Esophagus squamous epithelium (tissue), 5 donors: ENCODE data around the gene PDE2A. TPM values are rescaled to one million over a fixed set of nuclear protein-coding genes. Genes with fewer than 3 reads are reported as not detected.

ENCODE experiments used
- DNase-seq: peaks from one replicate; lab custom pipeline; 2025; lab: John Stamatoyannopoulos, UW
- H3K27ac ChIP-seq, 4 donors: fragments of 200-600 bp; sonication (generic); one replicate each; pipeline ENCODE4 v1.5.1; 2016 to 2019; ENCODE audit warnings: mild to moderate bottlenecking in 1 of 4
- H3K27me3 ChIP-seq, 4 donors: fragments of 200-600 bp; sonication (generic); 1 replicate in 3 of 4; 2 replicates in 1 of 4; pipeline versions ENCODE4 v1.5.1 to v1.6.0; 2017 to 2021; ENCODE audit warnings: antibody characterized with exemption in 1 of 4
- H3K36me3 ChIP-seq, 3 donors: fragments of 200-600 bp; sonication (generic); one replicate each; pipeline ENCODE4 v1.5.1; 2016 to 2019
- H3K4me1 ChIP-seq, 3 donors: fragments of 200-600 bp; sonication (generic); one replicate each; pipeline ENCODE4 v1.5.1; 2017 to 2019
- H3K4me3 ChIP-seq, 4 donors: fragments of 200-600 bp; sonication (generic); 1 replicate in 3 of 4; 2 replicates in 1 of 4; pipeline ENCODE4 v1.5.1; 2016 to 2019; ENCODE audit warnings: mild to moderate bottlenecking in 2 of 4, moderate library complexity in 1 of 4
- H3K9me3 ChIP-seq, 3 donors: fragments of 200-600 bp; sonication (generic); one replicate each; pipeline ENCODE4 v1.5.1; 2016 to 2019
- CTCF ChIP-seq, 6 experiments: fragments of 450-650 bp in 4 of 6; fragments of 200-600 bp in 2 of 6; sonication (generic) in 2 of 6; IDR thresholded peaks; one replicate each; pipeline ENCODE4 v1.5.1; 2016 to 2019; ENCODE audit warnings: antibody characterized with exemption in 6 of 6, mild to moderate bottlenecking in 4 of 6, moderate library complexity in 4 of 6
- POLR2A ChIP-seq, 4 donors: fragments of 450-650 bp; IDR thresholded peaks; one replicate each; pipeline ENCODE4 v1.6.1; 2017; ENCODE audit warnings: antibody characterized with exemption in 4 of 4, mild to moderate bottlenecking in 4 of 4, moderate library complexity in 3 of 4
- WGBS, 2 donors: methylation state at CpG; one replicate each; pipeline ENCODE4 v1.1.5; 2018; 5-methylcytosine and 5-hydroxymethylcytosine counted together
- intact Hi-C: fragments of 100-400 bp; cut with DNase I; formaldehyde crosslinking; loops from one replicate; pipeline ENCODE4 v1.15.0; 2022
- total RNA-seq, 4 donors: library from RNA; depleted of rRNA; stranded (reverse); fragments of >200 nt; gene quantifications; one replicate each; pipeline ENCODE4 v1.1.0, GENCODE V29; 2016
- donor health status: DM: yes; HTN: yes; CAD: no.

PDE2A gene
- total RNA-seq, 4 donors from 2014 or later, result 5.6 to 38.3 (median 12.9) TPM

DNA sequence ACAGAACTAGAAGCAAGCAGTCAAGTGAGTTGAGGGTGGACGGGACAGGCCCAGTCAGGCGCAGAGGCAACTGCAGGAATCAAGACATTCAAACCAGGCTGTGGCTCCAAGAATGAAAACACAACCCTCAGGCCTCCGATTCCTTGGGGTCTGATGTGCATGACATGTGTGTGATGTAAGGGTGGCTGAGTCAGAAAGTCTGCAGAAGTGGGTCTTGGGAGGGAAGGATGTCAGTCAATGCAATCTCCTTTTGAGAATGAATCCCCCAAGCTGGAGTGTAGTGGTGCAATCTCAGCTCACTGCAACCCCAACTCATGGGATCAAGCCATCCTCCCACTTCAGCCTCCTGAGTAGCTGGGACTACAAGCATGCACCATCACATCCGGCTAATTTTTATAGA, 15.9 kb upstream of the PDE2A start:
- no peaks in the 10 kb centered on the region for H3K27me3 ChIP-seq
- DNase-seq, result no peak
- TF ChIP-seq POLR2A (IDR thresholded peaks at IDR 0.05), result no peak
- TF ChIP-seq CTCF (IDR thresholded peaks at IDR 0.05), result no peak
- H3K4me1 ChIP-seq, result peaks cover 0 to 30% (median 5%) of the 10 kb centered on the region in 3 donors
- WGBS, 2 donors, result 80 to 88% methylated on average over 4 of the region's 4 CpGs
- H3K4me3 ChIP-seq, result no peak overlapping the region
- intact Hi-C loops, result no loop called here
- H3K36me3 ChIP-seq, result peaks cover 44 to 100% (median 64%) of the 10 kb centered on the region in 3 donors
- H3K27ac ChIP-seq, result no peak overlapping the region
- no peaks in the 10 kb centered on the region for H3K9me3 ChIP-seq

DNA sequence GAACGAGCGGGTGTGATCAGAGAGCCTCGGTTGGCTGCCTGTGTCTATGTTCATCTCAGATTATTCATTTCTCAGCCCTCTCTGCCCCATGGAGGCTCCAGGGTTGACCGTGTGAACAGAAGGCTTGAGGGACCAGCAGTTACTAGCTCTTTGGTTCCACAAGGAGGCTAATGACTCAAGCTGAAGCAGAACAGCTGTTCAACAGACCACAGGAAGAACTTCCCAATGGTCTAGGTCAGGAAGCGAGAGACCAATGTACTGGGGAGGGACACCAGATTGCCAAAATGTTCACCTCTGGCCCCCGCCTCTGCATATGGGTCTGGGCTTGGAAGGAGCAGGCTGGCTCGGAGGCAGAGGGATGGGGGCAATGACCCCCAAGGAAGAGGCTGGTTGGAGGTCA, 14.7 kb upstream of the PDE2A start:
- Histone ChIP-seq H3K27me3 (no peaks in the 10 kb centered on the region), H3K9me3 (no peaks in the 10 kb centered on the region), H3K27ac (peak overlapping the region in 1 of 4 donors; percentile 22), H3K4me3 (no peak overlapping the region), H3K4me1 (peaks cover 0 to 42% (median 14%) of the 10 kb centered on the region in 3 donors), H3K36me3 (peaks cover 41 to 100% (median 52%) of the 10 kb centered on the region in 3 donors)
- intact Hi-C loops, result no loop called here
- TF ChIP-seq CTCF (IDR thresholded peaks at IDR 0.05), result no peak
- no peak for TF ChIP-seq POLR2A (IDR thresholded peaks at IDR 0.05)
- DNase-seq, result no peak
- WGBS, 2 donors, result 83 to 88% methylated on average over 1 to 7 of the region's 7 CpGs

DNA sequence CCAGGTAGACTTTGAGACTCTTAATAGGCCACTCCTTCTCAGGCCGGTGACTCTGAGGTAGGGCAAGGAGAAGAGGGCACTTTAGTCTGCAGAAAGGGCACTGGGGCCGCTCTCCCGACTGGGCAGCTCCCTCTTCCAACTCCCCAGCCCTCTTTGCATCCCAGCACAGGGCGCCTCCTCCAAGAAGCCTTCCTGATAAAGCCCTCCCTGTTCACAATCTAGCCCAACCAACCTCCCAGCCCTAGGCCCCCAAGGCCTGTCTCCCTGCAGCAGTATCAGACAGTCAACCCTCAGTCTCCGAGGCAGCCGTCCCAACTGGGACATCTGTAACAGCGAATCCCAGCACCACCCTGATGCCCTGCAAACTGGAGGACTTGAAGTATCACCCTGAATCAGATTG, 14.3 kb upstream of the PDE2A start:
- peaks cover 0 to 44% (median 14%) of the 10 kb centered on the region in 3 donors for H3K4me1 ChIP-seq
- DNase-seq, result no peak
- TF ChIP-seq CTCF (IDR thresholded peaks at IDR 0.05) (no peak), POLR2A (IDR thresholded peaks at IDR 0.05) (no peak)
- peaks cover 38 to 97% (median 48%) of the 10 kb centered on the region in 3 donors for H3K36me3 ChIP-seq
- H3K4me3 ChIP-seq, result no peak overlapping the region
- H3K27ac ChIP-seq, result no peak overlapping the region
- H3K27me3 ChIP-seq, result no peaks in the 10 kb centered on the region
- no peaks in the 10 kb centered on the region for H3K9me3 ChIP-seq
- intact Hi-C loops, result no loop called here
- 100% methylated on average over 2 of the region's 7 CpGs; no CpG with 5 or more reads in 1 of the 2 donors for WGBS, 2 donors

DNA sequence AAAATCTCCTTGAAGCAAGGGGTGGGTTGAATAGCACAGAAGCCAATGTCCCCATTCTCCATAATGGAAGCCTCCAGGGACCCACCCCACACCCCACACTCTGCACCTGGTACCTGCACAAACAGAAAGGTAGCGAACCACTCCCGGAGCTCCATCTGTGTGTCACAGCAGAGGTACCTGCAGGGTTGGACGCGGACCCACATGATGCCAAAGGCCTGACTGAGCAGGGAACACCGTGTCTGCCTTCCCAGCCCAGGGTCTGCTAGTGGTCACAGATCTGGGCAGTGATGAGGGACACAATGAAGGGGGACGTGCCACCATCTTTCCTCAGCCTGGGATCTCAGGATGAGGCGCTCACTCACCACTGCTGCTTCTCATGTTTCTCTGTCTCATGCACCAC, 13.1 kb upstream of the PDE2A start:
- 85% methylated on average over 5 of the region's 7 CpGs; no CpG with 5 or more reads in 1 of the 2 donors for whole genome bisulfite sequencing, 2 donors
- H3K4me1 ChIP-seq, result peaks cover 0 to 44% (median 14%) of the 10 kb centered on the region in 3 donors
- no peaks in the 10 kb centered on the region for H3K9me3 ChIP-seq
- peaks cover 26 to 85% (median 36%) of the 10 kb centered on the region in 3 donors for H3K36me3 ChIP-seq
- TF ChIP-seq CTCF (IDR thresholded peaks at IDR 0.05), result no peak
- no peak for TF ChIP-seq POLR2A (IDR thresholded peaks at IDR 0.05)
- intact Hi-C loops, result no loop called here
- H3K4me3 ChIP-seq, result no peak overlapping the region
- DNase-seq, result no peak
- peak overlapping the region in 2 of 4 donors; percentile 59 to 72 for H3K27ac ChIP-seq
- no peaks in the 10 kb centered on the region for H3K27me3 ChIP-seq

- Histone ChIP-seq H3K27ac (peak overlapping the region; percentile 28 to 72 (median 49)), H3K36me3 (peaks cover 20 to 79% (median 30%) of the 10 kb centered on the region in 3 donors), H3K4me1 (peaks cover 0 to 47% (median 14%) of the 10 kb centered on the region in 3 donors), H3K9me3 (no peaks in the 10 kb centered on the region), H3K4me3 (no peak overlapping the region), H3K27me3 (no peaks in the 10 kb centered on the region)
- DNase-seq, result no peak
- 66 to 73% methylated on average over 7 to 8 of the region's 8 CpGs for WGBS, 2 donors
- intact Hi-C loops, result no loop called here
- TF ChIP-seq CTCF (IDR thresholded peaks at IDR 0.05) (no peak), POLR2A (IDR thresholded peaks at IDR 0.05) (no peak)
Observed at GRCh38 chr11:72686639-72687220, 12.5 kb upstream of the PDE2A start.
